AG09309 (cell line): ENCODE data around the gene LIF.
A peak's percentile ranks its signal among the peaks of the same experiment; 100 is the strongest.
"Not testable (repeated sequence)": the region's sequence is repeated elsewhere in the genome, so short reads cannot be mapped to it uniquely, and the experiment has no call there.

Source experiments
- DNase-seq: peaks from one replicate; pipeline ENCODE4 v3.0.0-alpha.2; 2010; ENCODE audit warnings: low read depth
- H3K4me3 ChIP-seq: 2 replicates; pipeline ENCODE4 v1.5.1; 2011; ENCODE audit warnings: mild to moderate bottlenecking, low read depth, low read length, moderate library complexity; ENCODE audit not compliant: control insufficient read depth
- TF ChIP-seq, protein P1 (sequence below): IDR thresholded peaks from 2 replicates; pipeline ENCODE4 v1.5.1; 2011; ENCODE audit warnings: mild to moderate bottlenecking, low read depth, low read length, inconsistent platforms; ENCODE audit not compliant: insufficient read depth, control insufficient read depth; ENCODE audit errors: missing control alignments

The LIF gene

DNA sequence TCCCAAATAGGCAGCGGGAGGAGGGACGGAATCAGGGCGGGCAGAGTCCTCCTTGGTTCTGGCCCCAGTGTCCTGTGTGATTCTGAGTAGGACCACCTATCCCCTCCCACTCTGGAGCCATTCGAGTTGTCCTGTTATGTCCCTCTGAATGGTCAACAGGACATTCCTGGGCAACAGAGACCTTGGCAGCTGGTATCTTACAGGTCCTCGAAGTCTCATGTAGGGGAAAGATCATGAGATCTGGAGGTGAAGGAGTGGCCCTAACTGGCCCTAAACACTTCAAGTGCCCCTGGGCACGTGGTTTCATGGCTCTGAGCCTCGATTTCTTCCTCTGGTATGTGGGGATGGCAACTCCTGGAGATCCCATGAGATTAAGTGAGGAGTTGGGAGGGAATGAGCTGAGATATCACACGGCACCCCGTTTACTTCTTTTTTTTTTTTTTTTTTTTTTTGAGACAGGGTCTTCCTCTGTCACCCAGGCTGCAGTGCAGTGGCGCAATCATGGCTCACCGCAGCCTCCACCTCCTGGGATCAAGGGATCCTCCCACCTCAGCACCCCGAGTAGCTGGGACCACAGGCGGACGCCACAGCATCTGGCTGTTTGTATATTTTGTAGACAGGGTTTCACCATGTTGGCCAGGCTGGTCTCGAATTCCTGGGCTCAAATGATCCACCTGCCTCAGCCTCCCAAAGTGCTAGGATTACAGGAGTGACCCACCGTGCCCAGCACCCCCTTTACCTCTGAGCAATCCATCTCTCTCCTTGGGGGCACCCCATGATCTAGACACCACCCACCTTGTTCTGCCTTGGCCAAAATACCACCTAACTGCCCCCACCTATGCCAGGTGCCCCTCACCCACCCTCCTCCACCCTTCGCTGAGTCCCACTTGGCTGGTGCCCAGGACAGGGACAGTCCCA is 6.8 kb downstream of the LIF start:
- no peak overlapping the region for H3K4me3 ChIP-seq
- no peak for DNase-seq
- TF ChIP-seq, protein P1, sequence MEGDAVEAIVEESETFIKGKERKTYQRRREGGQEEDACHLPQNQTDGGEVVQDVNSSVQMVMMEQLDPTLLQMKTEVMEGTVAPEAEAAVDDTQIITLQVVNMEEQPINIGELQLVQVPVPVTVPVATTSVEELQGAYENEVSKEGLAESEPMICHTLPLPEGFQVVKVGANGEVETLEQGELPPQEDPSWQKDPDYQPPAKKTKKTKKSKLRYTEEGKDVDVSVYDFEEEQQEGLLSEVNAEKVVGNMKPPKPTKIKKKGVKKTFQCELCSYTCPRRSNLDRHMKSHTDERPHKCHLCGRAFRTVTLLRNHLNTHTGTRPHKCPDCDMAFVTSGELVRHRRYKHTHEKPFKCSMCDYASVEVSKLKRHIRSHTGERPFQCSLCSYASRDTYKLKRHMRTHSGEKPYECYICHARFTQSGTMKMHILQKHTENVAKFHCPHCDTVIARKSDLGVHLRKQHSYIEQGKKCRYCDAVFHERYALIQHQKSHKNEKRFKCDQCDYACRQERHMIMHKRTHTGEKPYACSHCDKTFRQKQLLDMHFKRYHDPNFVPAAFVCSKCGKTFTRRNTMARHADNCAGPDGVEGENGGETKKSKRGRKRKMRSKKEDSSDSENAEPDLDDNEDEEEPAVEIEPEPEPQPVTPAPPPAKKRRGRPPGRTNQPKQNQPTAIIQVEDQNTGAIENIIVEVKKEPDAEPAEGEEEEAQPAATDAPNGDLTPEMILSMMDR = no peak

- DNase-seq = no peak
- TF ChIP-seq, protein P1 = no peak
- no peak overlapping the region for H3K4me3 ChIP-seq
Measured at GRCh38 chr22:30238661-30239487, 7.7 kb downstream of the LIF start.

GRCh38 chr22:30238136-30238535 is 8.4 kb downstream of the LIF start:
- H3K4me3 ChIP-seq = no peak overlapping the region
- TF ChIP-seq, protein P1 = no peak
- DNase-seq = no peak

DNA sequence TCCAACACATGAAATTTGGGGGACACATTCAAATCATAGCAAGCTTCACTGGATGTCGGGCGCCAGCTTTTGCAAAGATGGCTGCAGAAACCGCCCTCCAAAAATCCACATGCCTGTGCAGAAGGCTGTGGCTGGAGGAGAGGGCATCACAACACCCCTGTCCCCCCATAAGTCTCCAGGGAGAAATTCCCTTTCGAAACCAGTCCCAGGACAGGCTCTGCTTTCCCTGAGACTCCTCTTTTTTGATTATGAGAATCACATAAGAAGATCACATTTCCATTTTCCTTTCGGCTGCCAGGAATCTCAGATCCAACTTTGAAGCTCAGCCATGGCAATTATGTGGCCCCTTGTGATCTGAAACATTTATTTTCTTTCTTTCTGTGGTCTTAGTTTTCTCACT is 9.7 kb downstream of the LIF start:
- no peak for DNase-seq
- no peak overlapping the region for H3K4me3 ChIP-seq
- TF ChIP-seq, protein P1 = no peak

GRCh38 chr22:30235687-30236170 is 10.8 kb downstream of the LIF start:
- DNase-seq = peak; percentile 55
- H3K4me3 ChIP-seq = no peak overlapping the region
- TF ChIP-seq, protein P1 = no peak

DNA sequence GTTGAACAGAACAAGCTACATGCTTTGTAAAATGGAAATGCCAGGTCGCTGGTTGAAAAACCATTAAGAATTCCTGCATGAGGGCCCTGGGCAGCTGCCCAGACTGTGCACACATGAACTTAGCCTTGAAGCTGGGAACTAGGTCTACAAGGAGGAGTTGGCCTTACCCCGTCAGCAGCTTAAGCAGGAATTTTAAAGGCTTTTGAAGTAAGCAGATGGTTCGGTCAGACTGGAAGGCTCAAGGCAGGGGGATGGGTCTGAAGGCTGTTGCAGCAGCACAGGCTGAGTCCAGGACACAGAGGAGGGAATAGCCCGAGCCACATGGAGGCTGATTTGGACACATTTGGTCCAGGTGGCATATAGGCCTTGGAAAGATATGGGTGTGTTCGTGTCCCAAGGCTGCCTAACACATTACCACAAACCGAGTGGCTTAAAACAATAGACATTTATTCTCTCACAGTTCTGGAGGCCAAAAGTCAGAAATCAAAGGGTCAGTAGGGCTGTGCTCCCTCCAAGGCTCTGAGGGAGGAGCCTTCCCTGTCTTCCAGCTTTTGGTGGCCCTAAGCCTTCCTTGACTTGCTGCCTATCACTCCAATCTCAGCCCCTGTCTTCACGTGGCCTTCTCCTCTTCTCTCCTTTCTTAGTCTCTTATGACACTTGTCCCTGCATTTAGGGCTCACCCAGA is 11.6 kb downstream of the LIF start:
- TF ChIP-seq, protein P1 = no peak
- peak; percentile 68 for DNase-seq
- no peak overlapping the region for H3K4me3 ChIP-seq

- not testable (repeated sequence) for DNase-seq, H3K4me3 ChIP-seq
Measured at GRCh38 chr22:30234325-30234724, 12.2 kb downstream of the LIF start.
